Astrocyte (in vitro differentiated cells and primary cell): ENCODE results near the gene FSTL4. TPM values are rescaled to one million over a fixed set of nuclear protein-coding genes. Genes with fewer than 3 reads are reported as not detected.

Experiments used
- DNase-seq: peaks from one replicate; pipeline ENCODE4 v3.0.0-alpha.2; 2010; ENCODE audit warnings: low read depth
- FAIRE-seq: peaks from 2 replicates; lab custom pipeline; 2011; peaks lifted over from hg19 to GRCh38; lab: Jason Lieb, UNC
- H2AFZ ChIP-seq: 2 replicates; pipeline ENCODE4 v1.6.0; 2012; ENCODE audit warnings: low read depth, low read length, inconsistent platforms
- H3K27ac ChIP-seq: 2 replicates; pipeline ENCODE4 v1.5.1; 2011; ENCODE audit warnings: low read depth, low read length, inconsistent platforms
- H3K27me3 ChIP-seq: 2 replicates; pipeline ENCODE4 v1.6.0; 2011; ENCODE audit warnings: low read length, inconsistent platforms; ENCODE audit not compliant: insufficient read depth
- H3K36me3 ChIP-seq: 2 replicates; pipeline ENCODE4 v1.5.1; 2011; ENCODE audit warnings: low read length, inconsistent platforms; ENCODE audit not compliant: insufficient read depth
- H3K4me1 ChIP-seq: 2 replicates; pipeline ENCODE4 v1.5.1; 2011; ENCODE audit warnings: low read length, inconsistent platforms; ENCODE audit not compliant: insufficient read depth
- H3K4me2 ChIP-seq: 2 replicates; pipeline ENCODE4 v1.6.0; 2012; ENCODE audit warnings: low read length, inconsistent platforms
- H3K4me3 ChIP-seq: 2 replicates; pipeline ENCODE4 v1.5.1; 2011; ENCODE audit warnings: low read depth, mild to moderate bottlenecking, low read length, inconsistent platforms; ENCODE audit not compliant: insufficient read depth
- H3K79me2 ChIP-seq: 2 replicates; pipeline ENCODE4 v1.6.0; 2012; ENCODE audit warnings: mild to moderate bottlenecking, low read length, inconsistent platforms; ENCODE audit not compliant: insufficient read depth
- H3K9ac ChIP-seq: 2 replicates; pipeline ENCODE4 v1.6.0; 2012; ENCODE audit warnings: mild to moderate bottlenecking, low read length, inconsistent platforms
- H3K9me3 ChIP-seq: 2 replicates; pipeline ENCODE4 v1.5.1; 2012; ENCODE audit warnings: low read depth, mild to moderate bottlenecking, low read length, inconsistent platforms; ENCODE audit not compliant: insufficient read depth
- H4K20me1 ChIP-seq: 2 replicates; pipeline ENCODE4 v1.6.0; 2012; ENCODE audit warnings: low read length, inconsistent platforms; ENCODE audit not compliant: insufficient read depth
- H3K27ac Mint-ChIP-seq: one replicate; pipeline ENCODE4 v1.8.0; 2021; ENCODE audit warnings: mild to moderate bottlenecking, mixed read lengths; ENCODE audit not compliant: unreplicated experiment
- H3K27me3 Mint-ChIP-seq: one replicate; pipeline ENCODE4 v1.8.0; 2021; ENCODE audit warnings: low read depth, mixed read lengths; ENCODE audit not compliant: unreplicated experiment
- H3K36me3 Mint-ChIP-seq: one replicate; pipeline ENCODE4 v1.8.0; 2021; ENCODE audit warnings: low read depth, mixed read lengths; ENCODE audit not compliant: unreplicated experiment
- H3K4me1 Mint-ChIP-seq: one replicate; pipeline ENCODE4 v1.8.0; 2021; ENCODE audit warnings: low read depth, mixed read lengths; ENCODE audit not compliant: unreplicated experiment
- H3K4me3 Mint-ChIP-seq: one replicate; pipeline ENCODE4 v1.8.0; 2021; ENCODE audit warnings: mild to moderate bottlenecking, moderate library complexity, mixed read lengths; ENCODE audit not compliant: unreplicated experiment
- H3K9me3 Mint-ChIP-seq: one replicate; pipeline ENCODE4 v1.8.0; 2021; ENCODE audit warnings: mild to moderate bottlenecking, mixed read lengths; ENCODE audit not compliant: unreplicated experiment
- EZH2 ChIP-seq: IDR thresholded peaks from 2 replicates; pipeline ENCODE4 v1.6.1; 2012; ENCODE audit warnings: mild to moderate bottlenecking, low read length, inconsistent platforms; ENCODE audit not compliant: insufficient read depth
- total RNA-seq: library from RNA; stranded (reverse); gene quantifications from 2 replicates; pipeline ENCODE4 v1.2.1, GENCODE V29; 2021
- TF ChIP-seq, protein P1 (sequence below): IDR thresholded peaks from 2 replicates; pipeline ENCODE4 v1.5.1; 2011; ENCODE audit warnings: low read depth, mild to moderate bottlenecking, inconsistent platforms, low read length, moderate library complexity; ENCODE audit not compliant: insufficient read depth

FSTL4 gene
- total RNA-seq, 1 donor from 2014 or later, result not detected

DNA sequence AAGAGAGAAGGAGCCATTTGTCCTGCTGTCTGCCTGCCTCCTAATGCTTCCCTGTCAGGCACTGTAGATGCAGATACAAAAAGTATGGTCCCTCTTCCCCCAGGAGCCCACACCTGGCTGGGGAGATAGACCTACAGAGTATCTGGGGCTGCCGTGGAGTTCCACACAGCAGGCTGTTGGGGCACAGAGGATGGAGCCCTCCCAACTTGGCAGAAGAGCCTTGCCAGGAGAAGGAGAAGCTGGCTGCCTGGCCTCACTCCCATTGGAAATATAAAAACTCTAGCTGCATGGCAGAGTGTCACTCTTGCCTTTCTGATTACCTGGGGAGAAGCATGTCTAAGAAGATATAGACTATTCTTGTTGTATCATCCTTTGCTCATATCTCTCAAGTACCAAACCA, 160.4 kb downstream of the FSTL4 start:
- H3K4me1 ChIP-seq, result no peaks in the 10 kb centered on the region
- peaks cover 28% of the 10 kb centered on the region for H3K27me3 Mint-ChIP-seq
- H3K4me3 ChIP-seq, result no peak overlapping the region
- no peak overlapping the region for H3K27ac ChIP-seq
- H3K4me1 Mint-ChIP-seq, result peaks cover 6% of the 10 kb centered on the region
- no peaks in the 10 kb centered on the region for H3K79me2 ChIP-seq
- H3K4me2 ChIP-seq, result no peak overlapping the region
- no peaks in the 10 kb centered on the region for H3K9me3 ChIP-seq
- DNase-seq (no peak), FAIRE-seq (no peak)
- no peaks in the 10 kb centered on the region for H3K27me3 ChIP-seq
- H3K9me3 Mint-ChIP-seq, result no peaks in the 10 kb centered on the region
- no peak overlapping the region for H3K4me3 Mint-ChIP-seq
- no peaks in the 10 kb centered on the region for H3K36me3 ChIP-seq
- no peak overlapping the region for H3K27ac Mint-ChIP-seq
- no peak overlapping the region for H3K9ac ChIP-seq
- no peaks in the 10 kb centered on the region for H4K20me1 ChIP-seq
- no peaks in the 10 kb centered on the region for H3K36me3 Mint-ChIP-seq
- no peak overlapping the region for H2AFZ ChIP-seq
- no peak for TF ChIP-seq EZH2
- TF ChIP-seq, protein P1, sequence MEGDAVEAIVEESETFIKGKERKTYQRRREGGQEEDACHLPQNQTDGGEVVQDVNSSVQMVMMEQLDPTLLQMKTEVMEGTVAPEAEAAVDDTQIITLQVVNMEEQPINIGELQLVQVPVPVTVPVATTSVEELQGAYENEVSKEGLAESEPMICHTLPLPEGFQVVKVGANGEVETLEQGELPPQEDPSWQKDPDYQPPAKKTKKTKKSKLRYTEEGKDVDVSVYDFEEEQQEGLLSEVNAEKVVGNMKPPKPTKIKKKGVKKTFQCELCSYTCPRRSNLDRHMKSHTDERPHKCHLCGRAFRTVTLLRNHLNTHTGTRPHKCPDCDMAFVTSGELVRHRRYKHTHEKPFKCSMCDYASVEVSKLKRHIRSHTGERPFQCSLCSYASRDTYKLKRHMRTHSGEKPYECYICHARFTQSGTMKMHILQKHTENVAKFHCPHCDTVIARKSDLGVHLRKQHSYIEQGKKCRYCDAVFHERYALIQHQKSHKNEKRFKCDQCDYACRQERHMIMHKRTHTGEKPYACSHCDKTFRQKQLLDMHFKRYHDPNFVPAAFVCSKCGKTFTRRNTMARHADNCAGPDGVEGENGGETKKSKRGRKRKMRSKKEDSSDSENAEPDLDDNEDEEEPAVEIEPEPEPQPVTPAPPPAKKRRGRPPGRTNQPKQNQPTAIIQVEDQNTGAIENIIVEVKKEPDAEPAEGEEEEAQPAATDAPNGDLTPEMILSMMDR, result no peak

DNA sequence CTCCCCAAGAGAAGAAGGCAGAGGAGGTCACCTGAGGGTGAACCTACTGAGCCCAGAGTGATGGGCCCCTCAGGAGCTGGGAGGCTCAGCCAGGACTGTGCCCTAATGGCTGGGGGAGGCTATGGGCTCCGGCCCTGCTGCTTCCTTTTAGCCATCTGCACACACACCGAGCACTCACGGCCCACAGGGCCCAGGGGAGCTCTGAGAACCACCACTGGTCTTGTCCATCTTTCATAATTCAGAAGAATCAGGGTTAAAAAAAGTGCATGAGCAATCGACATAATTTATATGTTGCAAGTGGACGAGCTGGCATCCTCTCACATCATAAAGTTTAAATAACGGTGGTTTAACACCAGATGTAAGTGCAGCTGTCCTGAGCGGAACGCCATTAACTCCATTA, 162.1 kb downstream of the FSTL4 start:
- Mint-ChIP-seq H3K27ac (no peak overlapping the region), H3K4me1 (no peaks in the 10 kb centered on the region)
- no peak for FAIRE-seq

DNA sequence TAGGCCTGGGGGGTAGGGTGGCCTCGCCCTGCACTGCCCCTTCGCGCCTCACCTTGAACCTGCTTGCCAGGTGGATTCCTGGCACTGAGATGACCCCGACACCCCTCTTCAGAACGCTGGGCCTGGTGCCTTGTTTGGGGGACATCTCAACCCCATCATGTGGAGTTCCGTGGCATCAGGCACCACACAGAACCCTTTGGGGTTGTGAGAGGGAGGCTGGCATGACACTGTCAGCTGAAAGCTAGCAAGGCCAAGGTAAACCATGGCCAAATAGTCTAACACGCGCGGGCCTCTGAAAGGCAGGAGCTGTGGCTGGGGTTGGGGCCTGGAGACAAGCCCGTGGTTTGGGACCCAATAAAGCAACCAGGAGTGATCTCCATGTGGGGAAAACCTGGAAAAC, 163.2 kb downstream of the FSTL4 start:
- no peaks in the 10 kb centered on the region for H4K20me1 ChIP-seq
- no peaks in the 10 kb centered on the region for H3K9me3 ChIP-seq
- FAIRE-seq (no peak), DNase-seq (no peak)
- no peak overlapping the region for H3K27ac ChIP-seq
- Mint-ChIP-seq H3K36me3 (no peaks in the 10 kb centered on the region), H3K4me3 (no peak overlapping the region), H3K4me1 (no peaks in the 10 kb centered on the region), H3K27me3 (peaks cover 35% of the 10 kb centered on the region), H3K27ac (no peak overlapping the region), H3K9me3 (no peaks in the 10 kb centered on the region)
- no peak overlapping the region for H2AFZ ChIP-seq
- H3K79me2 ChIP-seq, result no peaks in the 10 kb centered on the region
- no peak overlapping the region for H3K4me3 ChIP-seq
- TF ChIP-seq, protein P1, result no peak
- no peak for TF ChIP-seq EZH2
- H3K4me1 ChIP-seq, result no peaks in the 10 kb centered on the region
- no peak overlapping the region for H3K9ac ChIP-seq
- no peaks in the 10 kb centered on the region for H3K27me3 ChIP-seq
- no peaks in the 10 kb centered on the region for H3K36me3 ChIP-seq
- H3K4me2 ChIP-seq, result no peak overlapping the region

More for the DNA sequence above, 162.1 kb downstream of the FSTL4 start:
- Histone ChIP-seq H3K36me3 (no peaks in the 10 kb centered on the region), H3K4me2 (no peak overlapping the region), H3K79me2 (no peaks in the 10 kb centered on the region), H3K9ac (no peak overlapping the region), H4K20me1 (no peaks in the 10 kb centered on the region), H3K27ac (no peak overlapping the region), H2AFZ (no peak overlapping the region), H3K9me3 (no peaks in the 10 kb centered on the region), H3K4me1 (no peaks in the 10 kb centered on the region), H3K27me3 (no peaks in the 10 kb centered on the region), H3K4me3 (no peak overlapping the region)
- Mint-ChIP-seq H3K9me3 (no peaks in the 10 kb centered on the region), H3K36me3 (no peaks in the 10 kb centered on the region), H3K27me3 (peaks cover 36% of the 10 kb centered on the region), H3K4me3 (no peak overlapping the region)
- DNase-seq, result no peak
- TF ChIP-seq, protein P1, result no peak
- TF ChIP-seq EZH2, result no peak
